HG03045 (cell line): ENCODE data around the gene LDLRAD4.

Experiments
- ATAC-seq: cut with Tn5 transposase; IDR thresholded peaks from one replicate; pipeline ENCODE4 v1.9.1; 2021; ENCODE audit warnings: mild to moderate bottlenecking, moderate library complexity; ENCODE audit not compliant: unreplicated experiment

The LDLRAD4 gene

DNA sequence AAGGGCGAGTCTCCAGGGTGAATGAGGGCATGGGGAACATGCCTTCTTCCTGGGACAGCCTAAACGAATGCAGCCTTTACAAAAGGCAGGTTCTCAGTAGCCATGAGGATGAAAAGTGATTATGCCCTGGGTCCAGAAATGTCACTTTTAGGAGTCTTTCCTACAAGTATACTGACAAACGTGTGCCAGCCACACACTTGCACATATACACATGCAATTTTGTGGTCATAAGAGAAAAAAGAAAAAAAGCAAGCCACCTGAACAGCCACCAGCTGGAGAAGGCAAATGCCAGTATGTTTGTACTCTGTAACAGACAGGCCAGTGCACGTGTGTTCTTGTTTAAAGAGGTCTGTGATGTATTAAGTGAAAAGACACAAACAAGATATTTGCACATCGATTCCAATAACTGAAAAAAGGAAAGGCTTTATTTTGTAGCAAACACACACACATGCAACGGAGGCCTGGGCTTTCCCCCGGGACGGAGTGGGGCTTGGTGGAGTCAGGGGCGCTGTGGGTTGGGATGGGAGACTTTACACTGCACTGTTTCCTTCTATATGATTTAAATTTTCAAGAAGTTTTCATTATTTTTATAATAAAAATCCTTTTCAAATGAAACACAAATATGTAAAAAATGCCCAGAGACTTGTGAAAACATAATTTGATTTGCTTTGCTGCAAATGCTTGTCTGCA lies 399.4 kb downstream of the LDLRAD4 start:
- no peak for ATAC-seq

DNA sequence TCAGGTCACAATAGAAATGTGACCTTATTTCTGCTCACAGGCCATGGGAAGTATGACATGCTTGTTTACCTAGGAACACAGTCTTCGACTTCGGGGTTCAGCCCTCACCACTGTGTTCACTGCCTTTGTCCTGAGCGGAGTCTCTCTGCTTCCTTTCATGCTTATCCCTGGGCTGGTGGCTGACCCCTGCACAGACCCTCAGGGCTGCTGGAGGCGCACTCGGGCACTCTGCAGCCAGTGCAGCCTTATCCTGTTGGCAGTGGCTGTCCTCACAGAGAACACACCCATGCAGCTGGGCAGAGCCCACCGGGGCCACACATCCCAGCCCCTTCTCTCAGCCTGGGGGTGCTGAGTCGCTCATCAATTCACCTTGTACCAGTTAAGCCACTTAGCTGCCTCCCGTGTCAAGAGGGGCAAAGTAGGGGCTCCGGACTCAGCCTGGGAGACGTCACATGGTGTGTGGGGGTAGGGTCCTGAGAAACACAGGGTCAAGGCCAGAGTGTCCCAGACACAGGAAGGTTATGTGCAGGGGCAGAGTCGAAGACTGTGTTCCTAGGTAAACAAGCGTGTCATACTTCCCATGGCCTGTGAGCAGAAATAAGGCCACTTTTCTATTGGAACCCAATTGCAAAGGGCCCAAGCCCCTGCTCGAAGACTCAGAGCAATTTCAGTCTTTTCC lies 400.3 kb downstream of the LDLRAD4 start:
- ATAC-seq: no peak

DNA sequence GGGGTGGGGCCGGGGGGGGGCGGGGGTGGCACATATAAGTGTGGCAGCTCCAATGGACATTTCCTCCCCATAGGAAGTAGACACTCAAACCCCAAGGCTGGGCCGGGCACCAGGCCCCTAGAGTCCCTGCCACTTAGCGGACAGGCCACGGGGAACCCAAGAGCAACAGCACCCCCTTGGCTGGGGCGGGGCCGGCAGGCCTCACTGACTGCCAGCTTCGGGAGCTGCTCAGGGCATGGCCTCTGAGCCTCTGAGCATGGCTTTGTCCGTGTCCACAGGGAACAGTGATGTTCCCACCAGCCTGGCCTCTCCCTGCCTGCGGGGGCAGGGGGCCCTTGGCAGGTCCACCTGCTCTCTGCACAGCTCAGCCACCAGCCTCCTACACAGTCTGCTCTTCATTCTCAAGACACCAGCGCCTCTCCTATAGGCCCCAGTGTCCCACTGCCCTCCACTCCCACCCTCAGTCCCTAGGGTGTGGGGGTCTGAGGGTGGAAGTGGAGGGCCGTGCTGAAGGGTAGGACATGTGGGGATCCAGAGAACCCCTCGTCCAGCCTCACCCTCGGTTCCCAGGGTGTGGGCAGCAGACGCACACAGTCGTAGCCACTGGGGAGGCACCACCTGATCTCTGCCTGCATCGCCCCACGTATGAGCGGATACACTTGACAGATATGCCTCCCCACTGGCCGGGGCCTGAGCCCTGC lies 401.1 kb downstream of the LDLRAD4 start:
- no peak for ATAC-seq

DNA sequence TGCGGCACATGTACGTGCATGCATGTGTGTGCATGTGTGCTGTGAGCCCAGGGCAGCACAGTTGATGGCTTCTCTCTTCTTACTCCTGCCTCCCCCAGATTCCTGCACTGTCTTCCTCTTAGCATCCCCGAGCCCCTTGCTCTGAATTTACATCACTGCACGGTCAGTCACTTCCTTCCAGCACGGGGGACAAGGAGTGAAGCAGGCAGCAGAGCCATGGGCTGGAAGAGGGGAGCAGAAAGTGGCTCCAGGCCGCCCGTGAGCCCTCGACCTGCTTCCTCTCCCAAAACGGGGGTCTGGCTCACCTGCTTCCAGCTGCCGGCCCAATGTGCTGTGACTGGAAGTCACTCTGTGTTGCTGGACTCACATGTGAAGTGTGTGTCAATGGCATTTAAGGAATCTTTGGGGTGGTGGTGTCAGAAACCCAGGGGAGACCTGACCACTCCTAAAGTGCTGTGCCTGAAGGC lies 401.7 kb downstream of the LDLRAD4 start:
- ATAC-seq: no peak

DNA sequence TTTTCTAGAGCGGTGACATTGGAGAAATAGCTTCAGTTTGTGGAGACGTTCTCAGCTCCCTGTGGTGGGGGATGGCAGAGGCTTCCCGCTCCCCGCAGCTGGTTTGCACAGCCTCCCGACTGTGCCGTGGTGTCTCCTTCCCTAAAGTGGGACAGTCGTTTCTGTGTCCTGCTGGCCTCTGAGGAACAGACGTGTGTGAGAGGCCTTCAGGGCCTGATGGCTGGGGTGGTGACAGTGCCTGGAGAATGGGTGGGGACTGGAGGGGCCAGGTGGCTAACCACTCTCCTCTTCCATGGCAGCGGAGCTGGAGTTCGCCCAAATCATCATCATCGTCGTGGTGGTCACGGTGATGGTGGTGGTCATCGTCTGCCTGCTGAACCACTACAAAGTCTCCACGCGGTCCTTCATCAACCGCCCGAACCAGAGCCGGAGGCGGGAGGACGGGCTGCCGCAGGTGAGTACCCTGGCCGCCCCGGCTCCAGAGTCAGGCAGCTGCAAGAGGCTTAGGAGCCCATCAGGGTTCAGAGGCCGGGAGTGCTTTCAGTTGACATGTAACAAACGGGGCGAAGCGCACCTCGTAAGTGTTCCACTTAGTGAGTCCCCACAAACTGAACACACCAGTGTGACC lies 402.4 kb downstream of the LDLRAD4 start:
- no peak for ATAC-seq

DNA sequence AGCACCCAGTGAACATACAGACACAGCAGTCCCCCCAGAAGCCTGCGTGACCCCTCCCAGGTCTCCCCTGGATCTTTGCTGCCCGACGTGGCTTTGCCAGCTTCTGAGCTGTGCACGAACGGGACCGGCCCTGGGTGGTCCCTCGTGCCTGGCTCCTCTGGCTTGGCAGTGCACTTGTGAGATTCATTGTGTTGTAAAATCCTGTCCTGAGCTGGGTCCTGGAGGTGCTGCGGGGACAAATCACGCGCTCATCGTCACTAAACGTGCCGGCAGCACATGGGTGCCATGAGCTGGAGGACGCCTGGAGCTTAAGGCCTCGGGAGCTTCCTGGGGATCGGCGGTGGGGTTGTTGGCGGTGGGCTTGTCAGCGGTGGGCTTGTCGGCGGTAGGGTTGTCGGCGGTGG lies 402.9 kb downstream of the LDLRAD4 start:
- ATAC-seq: no peak

DNA sequence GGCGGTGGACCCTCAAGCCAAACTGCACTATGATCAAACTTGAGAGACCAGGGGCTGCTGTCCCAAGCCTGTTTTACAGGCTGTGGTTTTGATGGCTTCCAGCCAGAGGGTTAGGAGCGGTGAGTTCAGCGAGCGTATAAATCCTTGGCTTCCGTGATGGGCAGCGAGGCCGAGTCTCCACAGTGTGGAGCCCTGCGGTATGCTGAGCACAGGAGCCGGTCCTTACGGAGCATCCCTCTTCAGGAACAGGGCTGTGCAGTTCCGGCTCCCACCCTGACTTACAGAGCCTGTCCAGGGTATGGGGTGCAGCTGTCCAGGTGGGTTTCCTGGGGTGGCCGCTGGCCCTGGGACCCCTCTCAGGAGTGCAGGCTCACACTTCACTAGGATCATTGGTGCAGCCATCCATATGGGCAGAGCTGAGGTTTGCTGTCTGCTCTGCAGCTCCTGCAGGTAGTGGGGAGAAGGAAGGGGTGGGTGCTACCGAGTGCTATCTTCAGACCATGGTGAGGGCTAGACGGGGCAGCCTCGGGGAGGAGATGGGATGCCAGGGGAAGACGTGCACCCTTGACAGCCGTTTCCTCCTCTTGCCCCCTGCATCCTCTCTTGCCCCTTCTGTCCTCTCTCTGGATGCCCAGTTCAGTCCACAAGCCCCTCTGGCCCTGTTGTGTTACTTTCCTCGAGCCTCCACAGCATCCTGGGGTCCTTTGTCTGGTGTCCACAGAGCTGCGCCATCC lies 403.5 kb downstream of the LDLRAD4 start:
- ATAC-seq: no peak

DNA sequence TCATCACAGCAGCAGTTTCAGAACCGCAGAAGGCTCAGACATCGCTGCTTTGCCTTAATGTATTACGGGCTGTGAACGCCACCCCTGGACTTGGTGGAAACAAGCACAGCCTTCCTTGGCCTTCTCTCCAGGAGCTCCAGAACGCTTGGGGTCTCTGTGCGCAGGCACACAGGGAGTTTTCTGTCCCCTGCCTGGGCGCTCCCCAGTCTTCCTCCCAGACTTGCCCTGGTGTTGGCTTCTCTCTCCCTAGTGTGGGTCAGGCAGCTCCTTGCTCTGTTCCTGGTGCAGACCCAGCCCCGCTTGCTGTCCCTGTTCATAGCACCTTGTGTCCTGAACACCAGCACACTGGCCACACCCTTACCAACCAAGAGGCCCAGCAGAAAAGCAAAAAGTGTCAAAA lies 404.2 kb downstream of the LDLRAD4 start:
- no peak for ATAC-seq

DNA sequence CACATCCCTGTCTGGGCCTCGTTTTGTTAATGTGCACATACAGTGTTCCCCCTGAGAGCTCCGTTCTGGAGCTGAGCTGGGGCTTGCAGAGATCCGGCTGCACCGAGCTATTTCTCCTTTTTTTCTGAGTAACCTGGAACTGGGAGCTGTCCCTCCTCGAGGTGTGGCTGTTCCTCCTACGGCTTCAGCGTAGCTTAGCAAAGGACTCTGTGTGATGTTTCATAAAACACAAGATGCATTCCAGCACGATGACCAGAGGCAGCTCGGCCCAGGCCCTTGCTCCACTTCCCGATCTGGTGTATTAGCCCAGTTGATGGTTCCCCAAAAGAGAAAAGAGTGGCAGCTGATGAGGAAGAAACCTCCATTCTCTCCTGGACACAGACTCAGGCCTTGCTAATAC lies 404.8 kb downstream of the LDLRAD4 start:
- no peak for ATAC-seq

DNA sequence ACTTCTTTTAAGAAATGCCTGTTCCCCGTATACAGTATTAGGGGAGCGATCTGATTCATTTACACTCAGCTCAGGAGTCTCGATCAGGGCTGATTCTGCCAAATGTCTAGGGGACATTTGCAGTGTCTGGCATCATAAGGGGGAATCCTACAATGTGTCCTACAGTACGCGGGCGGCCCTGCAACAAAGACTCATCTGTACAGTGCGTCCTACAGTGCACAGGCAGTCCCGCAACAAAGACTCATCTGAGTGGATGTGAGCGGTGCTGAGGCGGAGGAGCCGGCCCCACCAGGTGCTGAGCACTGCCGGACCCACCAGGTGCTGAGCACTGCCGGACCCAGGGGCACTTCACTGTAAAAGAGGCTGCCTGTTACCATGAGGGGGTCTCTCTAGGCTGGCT lies 405.3 kb downstream of the LDLRAD4 start:
- no peak for ATAC-seq

DNA sequence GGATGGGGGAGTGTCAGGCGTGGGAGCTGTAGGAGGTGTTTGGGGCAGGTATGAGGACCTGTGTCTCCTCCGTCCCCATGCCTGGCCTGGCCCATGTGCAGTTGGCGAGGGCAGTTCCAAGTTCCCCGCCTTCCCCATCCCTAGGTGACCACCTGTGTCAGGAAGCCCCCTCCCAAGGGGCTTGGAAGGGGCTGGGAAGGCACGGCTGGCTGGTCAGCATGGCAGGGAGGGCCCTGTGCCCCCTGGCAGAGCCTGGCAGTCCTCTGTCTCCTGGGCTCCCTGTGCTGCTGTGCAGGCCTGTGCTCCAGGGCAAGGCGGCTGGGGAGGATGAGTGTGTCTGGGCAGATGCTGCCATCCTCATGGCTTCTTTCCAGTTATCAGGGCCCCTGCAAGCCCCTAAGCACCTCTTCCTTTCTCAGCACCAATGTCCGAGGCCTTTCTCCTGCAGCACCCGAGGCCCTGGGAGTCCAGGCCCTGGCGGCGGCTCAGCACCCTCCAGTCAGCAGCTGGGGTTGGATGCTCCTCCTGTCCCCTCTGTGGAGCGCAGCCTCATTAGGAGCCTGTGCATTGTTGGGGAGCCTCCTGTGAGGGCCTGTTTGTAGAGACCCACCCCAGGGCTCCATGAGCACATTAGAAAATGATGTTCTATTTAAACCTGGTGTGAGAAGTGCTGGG lies 406.1 kb downstream of the LDLRAD4 start:
- no peak for ATAC-seq

GRCh38 chr18:13625355-13625754 lies 406.8 kb downstream of the LDLRAD4 start:
- ATAC-seq: no peak

DNA sequence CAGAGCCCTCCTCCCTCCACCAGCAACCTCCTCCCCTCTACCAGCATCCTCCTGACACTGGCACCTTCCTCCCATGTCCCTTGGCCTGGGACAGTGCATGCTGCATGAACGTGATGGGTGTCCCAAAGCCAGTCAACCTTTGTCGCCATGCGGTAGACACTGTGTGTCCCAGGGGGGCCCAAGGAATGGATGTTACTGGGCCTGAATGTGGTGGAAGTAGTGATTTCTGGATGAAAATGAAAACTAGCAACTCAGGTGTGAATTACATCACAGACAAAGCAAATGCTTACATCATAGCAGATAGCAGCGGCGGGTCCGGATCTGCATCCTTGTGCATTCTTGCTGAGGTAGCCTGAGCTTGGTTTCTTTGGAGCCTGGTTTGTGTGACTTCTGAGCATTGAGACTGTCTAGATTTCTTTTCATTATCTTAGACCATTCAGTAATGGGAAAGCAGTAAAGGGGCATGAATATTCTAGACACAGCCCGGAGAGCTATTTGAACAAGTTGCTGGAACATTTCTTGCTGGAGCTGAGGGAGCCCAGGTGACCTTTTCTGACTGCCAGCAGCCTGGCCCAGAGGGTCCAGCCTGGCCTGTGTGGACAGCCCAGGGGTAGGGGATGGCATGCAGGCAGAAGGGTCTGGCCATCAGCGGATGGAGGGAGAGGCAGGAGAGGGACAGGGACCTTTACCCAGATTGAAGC lies 407.4 kb downstream of the LDLRAD4 start:
- no peak for ATAC-seq

GRCh38 chr18:13626544-13626908 lies 408.0 kb downstream of the LDLRAD4 start:
- no peak for ATAC-seq

GRCh38 chr18:13627639-13628038 lies 409.1 kb downstream of the LDLRAD4 start:
- ATAC-seq: no peak

- no peak for ATAC-seq
These were observed 409.7 kb downstream of the LDLRAD4 start for GRCh38 chr18:13628211-13628610.

DNA sequence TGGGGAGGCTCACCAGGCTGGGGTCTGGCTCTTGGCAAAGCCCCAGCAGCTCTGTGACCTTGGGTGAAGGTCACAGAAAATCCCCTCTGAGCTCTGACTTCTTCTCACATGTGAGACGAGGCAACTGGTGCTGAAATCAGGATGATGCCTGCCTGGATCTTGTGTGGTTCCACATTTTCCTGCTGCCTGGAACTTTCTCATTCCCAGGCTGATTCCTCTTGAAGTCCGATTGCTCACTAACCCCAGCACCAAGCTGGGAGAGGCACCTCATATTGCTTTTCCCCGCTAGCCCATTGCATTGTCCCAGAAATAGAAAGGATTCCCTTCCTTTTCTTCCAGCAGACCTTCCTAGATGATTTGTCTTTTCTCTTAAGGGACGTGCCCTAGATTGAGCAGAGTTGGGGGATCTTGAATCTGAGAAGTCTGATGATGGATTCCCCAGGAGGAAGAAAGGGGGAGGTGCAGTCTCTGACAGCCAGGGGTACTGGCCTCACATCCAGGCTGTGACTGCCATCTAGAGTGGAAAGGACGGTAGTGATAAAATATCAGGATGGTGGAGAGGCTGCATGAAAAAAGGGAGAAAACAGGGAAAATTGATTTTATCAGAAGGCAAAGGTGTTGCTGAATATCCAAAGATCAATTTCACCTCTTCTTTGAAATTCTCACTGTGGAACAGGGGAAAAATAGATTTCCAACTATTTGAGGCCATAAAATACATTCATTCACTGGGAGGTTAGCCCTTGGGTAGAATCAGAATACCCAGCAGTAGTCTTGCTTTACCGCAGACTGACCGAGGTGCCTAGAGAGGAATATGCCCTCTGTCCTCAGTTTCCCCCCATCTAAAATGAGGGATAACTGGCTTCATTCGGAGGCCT lies 411.5 kb downstream of the LDLRAD4 start:
- ATAC-seq: peak; percentile 58

DNA sequence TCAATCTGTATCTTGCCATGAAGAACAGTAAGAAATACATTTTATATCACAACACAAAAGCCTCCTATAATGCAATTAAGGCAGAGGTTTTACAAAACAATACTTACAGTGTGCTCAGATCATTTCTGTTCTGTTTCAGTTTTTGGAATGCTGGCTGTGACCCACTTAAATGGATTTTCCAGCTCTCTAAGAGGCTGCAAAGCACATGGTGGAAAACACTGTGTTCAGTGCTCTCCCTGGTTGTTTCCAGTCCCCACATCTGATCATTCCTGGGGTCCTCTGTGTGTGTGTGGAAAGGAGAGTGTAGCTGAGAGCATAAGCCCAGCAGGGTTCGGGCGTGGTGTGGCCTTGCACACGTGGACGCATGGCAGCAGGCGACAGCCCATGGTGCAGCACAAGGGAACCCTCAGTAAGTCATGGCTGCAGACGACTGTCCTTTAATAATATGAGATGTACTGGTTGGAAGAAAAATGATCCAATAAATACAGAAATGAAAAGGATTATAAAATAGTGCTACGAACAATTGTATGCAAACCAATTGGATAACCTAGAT lies 412.2 kb downstream of the LDLRAD4 start:
- ATAC-seq: no peak

- no peak for ATAC-seq
These were observed 415.1 kb downstream of the LDLRAD4 start for GRCh38 chr18:13633700-13634099.
